SH-SY5Y (cell line): Measurements from ENCODE around the gene BAZ2B.

ENCODE experiments used
- GATA2 ChIP-seq: IDR thresholded peaks from 2 replicates; pipeline ENCODE4 v1.6.1; 2011; ENCODE audit warnings: mild to moderate bottlenecking, low read depth, low read length
- GATA3 ChIP-seq: IDR thresholded peaks from 2 replicates; pipeline ENCODE4 v1.6.1; 2011; ENCODE audit warnings: low read depth, mild to moderate bottlenecking, low read length, moderate library complexity

- TF ChIP-seq GATA2 (no peak), GATA3 (no peak)
Observed at GRCh38 chr2:159281002-159281401, 335.3 kb downstream of the BAZ2B start.
